Smooth muscle cell of trachea (primary cell): ENCODE results near the gene TMEM135. TPM values are rescaled to one million over a fixed set of nuclear protein-coding genes. Genes with fewer than 3 reads are reported as not detected.

Source experiments
- total RNA-seq: library from RNA; depleted of rRNA; stranded (reverse); fragments of >200 nt; gene quantifications from 2 replicates; pipeline ENCODE4 v1.2.1, GENCODE V29; 2014

TMEM135 gene
- total RNA-seq = 46.3 and 108 TPM in 2 replicates

GRCh38 chr11:87037450-87038234 is at the start of gene TMEM135:
TSS of gene TMEM135 (plus strand) at chr11:87037934. CDS start at chr11:87038046, 112 bp downstream.

Other genes starting within 250 kb of the TMEM135 start
- 197 and 488 TPM in 2 replicates for gene PRSS23, start 237.4 kb upstream of the TMEM135 start, total RNA-seq
- gene FZD4, start 82.5 kb upstream of the TMEM135 start, total RNA-seq = 37.4 and 45.2 TPM in 2 replicates